DMS 273 treated with DMSO at 0.1 percent for 48 hours (cell line): ENCODE measurements around the gene SLC23A3.
"Not testable (repeated sequence)": the region's sequence is repeated elsewhere in the genome, so short reads cannot be mapped to it uniquely, and the experiment has no call there.

Source experiments
- DNase-seq: peaks from one replicate; lab custom pipeline; 2025; lab: John Stamatoyannopoulos, UW

The SLC23A3 gene

DNA sequence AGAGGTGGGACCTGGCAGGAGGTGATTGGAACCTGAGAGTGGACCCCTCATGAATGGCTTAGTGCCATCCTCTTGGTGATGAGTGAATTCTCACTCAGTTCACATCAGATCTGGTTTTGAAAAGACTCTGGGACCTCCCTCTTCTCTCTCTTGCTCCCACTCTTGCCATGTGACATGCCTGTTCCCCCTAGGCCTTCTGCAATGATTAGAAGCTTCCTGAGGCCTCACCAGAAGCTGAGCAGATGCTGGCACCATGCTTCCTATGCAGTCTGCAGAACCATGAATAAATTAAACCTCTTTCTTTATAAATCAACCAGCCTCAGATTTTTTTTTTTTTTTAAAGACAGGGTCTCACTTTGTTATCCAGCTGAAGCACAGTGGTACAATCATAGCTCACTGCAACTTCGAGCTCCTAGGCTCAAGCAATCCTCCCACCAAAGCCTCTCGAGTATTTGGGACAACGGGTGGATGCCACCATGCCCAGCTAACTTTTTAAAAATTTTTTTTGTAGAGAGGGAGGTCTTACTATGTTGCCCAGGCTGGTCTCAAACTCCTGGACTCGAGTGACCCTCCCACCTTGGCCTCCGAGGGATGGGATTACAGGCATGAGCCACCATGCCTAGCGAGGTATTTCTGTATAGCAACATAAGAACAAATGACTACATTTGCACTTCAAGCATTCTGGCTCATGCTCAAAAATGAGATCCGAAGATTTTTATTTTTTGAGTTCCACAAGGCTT, 34.8 kb upstream of the SLC23A3 start:
- DNase-seq = no peak

DNA sequence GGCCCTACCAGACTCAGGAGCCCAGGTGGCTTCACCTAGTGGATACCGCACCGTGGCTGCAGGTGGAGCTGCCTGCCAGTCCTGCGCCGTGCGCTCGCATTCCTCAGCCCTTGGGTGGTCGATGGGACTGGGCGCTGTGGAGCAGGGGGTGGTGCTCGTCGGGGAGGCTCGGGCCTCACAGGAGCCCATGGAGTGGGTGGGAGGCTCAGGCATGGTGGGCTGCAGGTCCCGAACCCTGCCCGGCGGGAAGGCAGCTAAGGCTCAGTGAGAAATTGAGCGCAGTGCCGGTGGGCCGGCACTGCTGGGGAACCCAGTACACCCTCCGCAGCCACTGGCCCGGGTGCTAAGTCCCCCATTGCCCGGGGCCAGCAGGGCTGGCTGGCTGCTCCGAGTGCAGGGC, 31.5 kb upstream of the SLC23A3 start:
- not testable (repeated sequence) for DNase-seq

- DNase-seq = not testable (repeated sequence)
Measured at GRCh38 chr2:219200502-219201326, 30.9 kb upstream of the SLC23A3 start.

DNA sequence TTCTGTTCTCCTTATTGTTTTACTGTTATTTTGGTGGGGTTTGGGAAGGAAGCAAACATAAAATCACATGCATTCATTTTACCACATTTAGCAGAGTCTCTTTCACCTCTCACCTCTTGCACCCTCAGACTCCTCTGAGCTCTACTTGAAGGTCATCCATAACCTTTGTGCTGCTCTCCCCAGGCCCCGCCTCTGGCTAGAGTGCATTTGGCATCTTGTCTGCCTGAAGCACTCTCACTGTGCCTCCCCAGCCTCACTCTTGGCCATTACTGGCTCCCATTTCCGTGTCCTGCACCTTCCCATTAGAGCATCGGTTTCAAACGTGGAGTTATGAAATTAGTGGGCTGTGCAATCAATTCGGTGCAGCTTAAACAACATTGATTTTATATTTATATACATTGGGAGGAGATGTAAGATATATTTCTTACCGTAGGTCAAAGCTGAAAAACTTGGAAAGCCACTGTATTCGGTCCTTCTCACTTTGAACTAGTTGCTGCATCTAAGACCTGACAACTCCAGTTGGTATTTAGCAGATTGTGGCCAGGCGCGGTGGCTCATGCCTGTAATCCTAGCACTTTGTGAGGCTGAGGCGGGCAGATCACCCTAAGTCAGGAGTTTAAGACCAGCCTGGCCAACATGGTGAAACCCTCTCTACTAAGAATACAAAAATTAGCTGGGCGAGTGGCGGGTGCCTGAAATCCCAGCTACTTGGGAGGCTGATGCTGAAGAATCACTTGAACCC, 29.8 kb upstream of the SLC23A3 start:
- DNase-seq = no peak

- DNase-seq = no peak
Measured at GRCh38 chr2:219198974-219199373, 29.1 kb upstream of the SLC23A3 start.

- DNase-seq = no peak
Measured at GRCh38 chr2:219197388-219197787, 27.6 kb upstream of the SLC23A3 start.

DNA sequence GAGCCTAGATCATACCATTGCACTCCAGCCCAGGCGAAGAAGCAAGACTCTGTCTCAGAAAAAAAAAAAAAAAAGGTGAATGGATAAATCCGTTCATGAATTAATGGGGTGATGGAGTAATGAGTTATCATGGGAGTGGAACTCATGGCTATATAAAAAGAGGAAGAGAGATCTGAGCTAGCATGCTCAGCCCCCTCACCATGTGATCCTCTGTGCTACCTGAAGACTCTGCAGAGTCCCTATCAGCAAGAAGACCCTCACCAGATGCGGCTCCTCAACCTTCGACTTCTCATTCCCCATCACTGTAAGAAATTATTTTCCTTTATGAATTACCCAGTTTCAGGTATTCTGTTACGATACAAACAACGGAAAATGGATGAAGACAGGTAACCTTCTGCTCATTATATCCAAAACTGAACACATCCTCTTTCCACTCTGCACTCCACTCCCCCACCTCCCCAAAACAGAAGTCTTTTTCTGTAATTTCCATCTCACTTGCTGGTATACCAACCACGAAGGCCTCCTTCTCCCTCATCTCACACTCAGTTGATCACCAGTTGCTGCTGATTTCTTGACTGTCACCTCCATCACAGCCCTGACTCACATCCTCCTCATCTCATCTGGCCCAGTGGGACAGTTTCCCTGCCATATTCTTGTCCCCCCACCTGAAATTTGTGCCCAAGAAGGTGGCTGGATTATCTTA, 17.1 kb upstream of the SLC23A3 start:
- DNase-seq = no peak

GRCh38 chr2:219184121-219184520, 14.3 kb upstream of the SLC23A3 start:
- DNase-seq = peak; percentile 90

- no peak for DNase-seq
Measured at GRCh38 chr2:219183151-219183772, 13.4 kb upstream of the SLC23A3 start.

DNA sequence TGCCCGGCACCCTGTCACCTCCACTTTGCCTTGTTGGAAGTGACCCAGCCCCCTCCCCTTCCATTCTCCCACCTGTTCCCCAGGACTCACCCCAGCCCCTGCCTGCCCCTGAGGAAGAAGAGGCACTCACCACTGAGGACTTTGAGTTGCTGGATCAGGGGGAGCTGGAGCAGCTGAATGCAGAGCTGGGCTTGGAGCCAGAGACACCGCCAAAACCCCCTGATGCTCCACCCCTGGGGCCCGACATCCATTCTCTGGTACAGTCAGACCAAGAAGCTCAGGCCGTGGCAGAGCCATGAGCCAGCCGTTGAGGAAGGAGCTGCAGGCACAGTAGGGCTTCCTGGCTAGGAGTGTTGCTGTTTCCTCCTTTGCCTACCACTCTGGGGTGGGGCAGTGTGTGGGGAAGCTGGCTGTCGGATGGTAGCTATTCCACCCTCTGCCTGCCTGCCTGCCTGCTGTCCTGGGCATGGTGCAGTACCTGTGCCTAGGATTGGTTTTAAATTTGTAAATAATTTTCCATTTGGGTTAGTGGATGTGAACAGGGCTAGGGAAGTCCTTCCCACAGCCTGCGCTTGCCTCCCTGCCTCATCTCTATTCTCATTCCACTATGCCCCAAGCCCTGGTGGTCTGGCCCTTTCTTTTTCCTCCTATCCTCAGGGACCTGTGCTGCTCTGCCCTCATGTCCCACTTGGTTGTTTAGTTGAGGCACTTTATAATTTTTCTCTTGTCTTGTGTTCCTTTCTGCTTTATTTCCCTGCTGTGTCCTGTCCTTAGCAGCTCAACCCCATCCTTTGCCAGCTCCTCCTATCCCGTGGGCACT, 12.7 kb upstream of the SLC23A3 start:
- DNase-seq = no peak

- DNase-seq = no peak
Measured at GRCh38 chr2:219181531-219181930, 11.7 kb upstream of the SLC23A3 start.

DNA sequence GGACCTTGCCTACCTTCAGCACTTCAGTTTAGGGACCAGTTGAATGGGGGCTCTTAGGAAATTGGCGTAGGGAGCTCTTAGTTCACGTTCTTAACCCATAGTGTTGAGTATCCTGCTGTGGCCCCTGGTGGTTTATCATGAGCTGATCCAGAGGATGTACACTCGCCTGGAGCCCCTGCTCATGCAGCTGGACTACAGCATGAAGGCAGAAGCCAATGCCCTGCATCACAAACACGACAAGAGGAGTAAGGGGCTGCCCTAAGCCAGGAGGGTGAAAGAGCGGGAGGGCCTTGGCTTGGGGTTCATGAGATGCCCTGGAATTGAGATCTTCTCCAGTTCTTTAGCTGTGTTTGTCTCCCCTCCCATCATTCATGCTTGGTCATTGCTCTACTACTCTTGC, 11.1 kb upstream of the SLC23A3 start:
- no peak for DNase-seq

GRCh38 chr2:219179601-219180465, 10.0 kb upstream of the SLC23A3 start:
- DNase-seq = no peak

- no peak for DNase-seq
Measured at GRCh38 chr2:219178377-219179175, 8.7 kb upstream of the SLC23A3 start.

GRCh38 chr2:219177552-219178376, 7.9 kb upstream of the SLC23A3 start, which contains the start of gene RETREG2:
Gene RETREG2, plus strand, starts transcription at chr2:219178275. Its CDS starts 78 bp downstream, at chr2:219178353.
- DNase-seq = peak; percentile 61

DNA sequence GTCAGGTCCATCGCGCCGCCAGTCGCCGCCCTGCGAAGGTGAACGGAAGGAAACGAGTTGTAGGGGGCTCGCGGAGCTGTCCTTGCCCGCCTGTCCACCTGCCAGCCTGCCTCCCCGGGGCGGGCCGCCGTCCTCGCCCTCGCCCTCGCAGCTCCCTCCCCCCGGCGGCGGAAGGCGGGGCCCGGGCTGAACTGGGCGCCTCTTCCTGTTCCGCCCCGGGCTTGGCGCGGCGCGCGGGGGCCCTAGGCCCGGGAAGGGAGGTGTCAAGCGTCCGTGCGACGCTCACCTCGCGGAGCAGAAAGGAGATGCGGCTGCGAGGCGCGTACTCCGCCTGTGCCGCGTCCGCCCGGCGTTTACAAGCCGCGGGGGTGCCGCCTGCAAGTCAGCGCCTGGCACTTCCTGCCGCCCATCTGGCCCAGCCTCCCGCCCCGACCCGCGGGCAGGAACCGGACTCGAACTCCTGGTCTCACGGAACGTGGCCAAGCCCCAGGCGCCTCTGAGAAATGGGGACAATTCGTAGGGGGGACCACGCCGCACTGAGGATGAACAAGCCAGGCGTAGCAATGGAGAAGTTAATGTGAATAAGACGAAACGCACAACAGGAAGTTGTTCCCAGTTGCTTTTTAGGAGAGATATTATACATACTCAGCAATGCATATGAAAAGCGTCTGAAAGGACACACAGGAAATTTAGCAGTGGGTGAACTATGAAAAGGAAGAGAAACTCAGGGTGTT, 7.2 kb upstream of the SLC23A3 start, which contains the start of gene CNPPD1:
Gene CNPPD1, minus strand, starts transcription at position 108 of the 734 bp plus-strand sequence. Its CDS starts 97 bp downstream, at position 11.
- peak; percentile 63 for DNase-seq
